HEK293 (cell line): ENCODE data around the gene B4GALT6.

ENCODE experiments used
- CTCF ChIA-PET: fragments of 350-600 bp; formaldehyde crosslinking; extraction: SDS; loops from one replicate; lab custom pipeline; 2021; ENCODE audit warnings: antibody characterized with exemption; lab: Yijun Ruan, JAX
- POLR2A ChIA-PET: fragments of 300-600 bp; formaldehyde crosslinking; extraction: SDS; loops from one replicate; lab custom pipeline; 2020; ENCODE audit warnings: antibody characterized with exemption, inconsistent platforms; lab: Yijun Ruan, JAX
- H3K27ac ChIP-seq: fragments of 200-500 bp; sonication (Bioruptor generic); 2 replicates; pipeline ENCODE4 v1.5.1; 2014; ENCODE audit warnings: low read depth, low read length, control low read depth, inconsistent platforms; ENCODE audit errors: extremely low read depth
- H3K36me3 ChIP-seq, 2 experiments: fragments of 200-500 bp in 1 of 2; sonication (Bioruptor generic) in 1 of 2; 1 replicate in 1 of 2; 2 replicates in 1 of 2; pipeline ENCODE4 v1.5.1; 2014 to 2017; ENCODE audit warnings: inconsistent platforms in 2 of 2, low read length in 2 of 2; ENCODE audit not compliant: control insufficient read depth in 2 of 2, insufficient read depth in 1 of 2
- H3K4me1 ChIP-seq: fragments of 200-500 bp; sonication (Bioruptor generic); 2 replicates; pipeline ENCODE4 v1.5.1; 2014; ENCODE audit warnings: mild to moderate bottlenecking, low read length, inconsistent platforms; ENCODE audit not compliant: control insufficient read depth, insufficient read depth
- H3K4me3 ChIP-seq: 2 replicates; pipeline ENCODE4 v1.5.1; 2011; ENCODE audit warnings: low read depth, mild to moderate bottlenecking, control low read depth, low read length, moderate library complexity
- H3K9me3 ChIP-seq: fragments of 200-500 bp; sonication (Bioruptor generic); 2 replicates; pipeline ENCODE4 v1.5.1; 2014; ENCODE audit warnings: low read depth, low read length, inconsistent platforms; ENCODE audit not compliant: control insufficient read depth, insufficient read depth
- AEBP2 ChIP-seq: fragments of 450-650 bp; formaldehyde crosslinking; IDR thresholded peaks from 2 replicates; pipeline ENCODE4 v1.5.1; 2016; ENCODE audit warnings: missing biosample characterization, missing genetic modification characterization, borderline replicate concordance
- GLI2 ChIP-seq: fragments of 450-650 bp; formaldehyde crosslinking; IDR thresholded peaks from 2 replicates; pipeline ENCODE4; 2017; ENCODE audit warnings: missing biosample characterization, missing genetic modification characterization, low read depth, borderline replicate concordance
- GLI4 ChIP-seq: fragments of 450-650 bp; formaldehyde crosslinking; IDR thresholded peaks from 2 replicates; pipeline ENCODE4 v1.5.1; 2016; ENCODE audit warnings: missing biosample characterization, missing genetic modification characterization
- IKZF3 ChIP-seq: fragments of 450-650 bp; IDR thresholded peaks from 2 replicates; pipeline ENCODE4 v1.5.0; 2018; ENCODE audit warnings: missing biosample characterization, mild to moderate bottlenecking, missing genetic modification characterization, moderate library complexity
- SALL2 ChIP-seq: fragments of 450-650 bp; formaldehyde crosslinking; IDR thresholded peaks from 2 replicates; pipeline ENCODE4 v1.5.0; 2017; ENCODE audit warnings: missing biosample characterization, mild to moderate bottlenecking, missing genetic modification characterization, borderline replicate concordance
- SCRT2 ChIP-seq: fragments of 450-650 bp; formaldehyde crosslinking; IDR thresholded peaks from 2 replicates; pipeline ENCODE4 v1.5.1; 2016; ENCODE audit warnings: missing biosample characterization, missing genetic modification characterization
- SETDB1 ChIP-seq: IDR thresholded peaks from one replicate; pipeline ENCODE4 v1.6.1; 2017; ENCODE audit warnings: mild to moderate bottlenecking, low read length, moderate library complexity, mixed read lengths; ENCODE audit not compliant: insufficient read length
- ZBTB48 ChIP-seq: fragments of 450-650 bp; formaldehyde crosslinking; IDR thresholded peaks from 2 replicates; pipeline ENCODE4 v1.5.1; 2016; ENCODE audit warnings: missing biosample characterization, missing genetic modification characterization
- ZNF133 ChIP-seq: fragments of 450-650 bp; formaldehyde crosslinking; IDR thresholded peaks from 2 replicates; pipeline ENCODE4 v1.5.1; 2016; ENCODE audit warnings: missing biosample characterization, missing genetic modification characterization
- ZNF19 ChIP-seq: fragments of 450-650 bp; formaldehyde crosslinking; IDR thresholded peaks from 2 replicates; pipeline ENCODE4; 2016; ENCODE audit warnings: missing biosample characterization, missing genetic modification characterization, low read depth
- ZNF280C ChIP-seq: fragments of 450-650 bp; formaldehyde crosslinking; IDR thresholded peaks from 2 replicates; pipeline ENCODE4 v1.5.1; 2016; ENCODE audit warnings: missing biosample characterization, missing genetic modification characterization
- ZNF335 ChIP-seq: fragments of 450-650 bp; formaldehyde crosslinking; conservative IDR thresholded peaks from 2 replicates; pipeline ENCODE4 v1.5.1; 2016; ENCODE audit warnings: missing biosample characterization, missing genetic modification characterization
- ZNF404 ChIP-seq: fragments of 450-650 bp; formaldehyde crosslinking; IDR thresholded peaks from 2 replicates; pipeline ENCODE4 v1.5.1; 2017; ENCODE audit warnings: missing biosample characterization, missing genetic modification characterization
- ZNF501 ChIP-seq: fragments of 450-650 bp; formaldehyde crosslinking; IDR thresholded peaks from 2 replicates; pipeline ENCODE4 v1.5.1; 2016; ENCODE audit warnings: missing biosample characterization, missing genetic modification characterization
- ZNF514 ChIP-seq: fragments of 450-650 bp; formaldehyde crosslinking; IDR thresholded peaks from 2 replicates; pipeline ENCODE4 v1.5.1; 2016; ENCODE audit warnings: missing biosample characterization, missing genetic modification characterization
- ZNF624 ChIP-seq: fragments of 450-650 bp; formaldehyde crosslinking; IDR thresholded peaks from 2 replicates; pipeline ENCODE4 v1.5.1; 2017; ENCODE audit warnings: missing biosample characterization, missing genetic modification characterization
- ZNF768 ChIP-seq: fragments of 450-650 bp; formaldehyde crosslinking; IDR thresholded peaks from 2 replicates; pipeline ENCODE4 v1.5.1; 2018; ENCODE audit warnings: missing biosample characterization, mild to moderate bottlenecking, missing genetic modification characterization

B4GALT6 gene

GRCh38 chr18:31701744-31702143 is 17.4 kb upstream of the B4GALT6 start (continued):
- no peak for TF ChIP-seq ZNF514 (tag by site-specific recombination)

- POLR2A ChIA-PET: no interaction called here
- CTCF ChIA-PET: no interaction called here
- no peaks in the 10 kb centered on the region for H3K9me3 ChIP-seq
- H3K4me1 ChIP-seq: no peaks in the 10 kb centered on the region
- H3K27ac ChIP-seq: no peak overlapping the region
- TF ChIP-seq ZNF501 (no peak), ZNF133 (tag by site-specific recombination) (no peak), AEBP2 (no peak), ZNF19 (tag by site-specific recombination) (no peak), SCRT2 (tag by site-specific recombination) (no peak)
- H3K36me3 ChIP-seq: no peaks in the 10 kb centered on the region
- no peak overlapping the region for H3K4me3 ChIP-seq
Observed at GRCh38 chr18:31700990-31701389, 16.6 kb upstream of the B4GALT6 start.

- Histone ChIP-seq H3K9me3 (no peaks in the 10 kb centered on the region), H3K4me3 (no peak overlapping the region), H3K4me1 (no peaks in the 10 kb centered on the region), H3K36me3 (no peaks in the 10 kb centered on the region), H3K27ac (no peak overlapping the region)
- CTCF ChIA-PET: interaction anchor here (0.6 to 0.8 kb wide), 2 partner anchors 13 to 86 kb away, joined by 3 read pairs; no protein-coding TSS in a partner anchor
- POLR2A ChIA-PET: no interaction called here
- TF ChIP-seq SALL2 (tag by site-specific recombination): no peak
- TF ChIP-seq SETDB1: peak; percentile 57
- no peak for TF ChIP-seq GLI2 (tag by site-specific recombination)
- TF ChIP-seq ZNF133 (tag by site-specific recombination): peak; percentile 97
Observed at GRCh38 chr18:31697351-31698298, 13.2 kb upstream of the B4GALT6 start.

GRCh38 chr18:31695989-31696388 is 11.6 kb upstream of the B4GALT6 start:
- CTCF ChIA-PET: interaction anchor here (0.7 to 1.0 kb wide), 2 partner anchors 23 to 26 kb away, joined by 3 read pairs; no protein-coding TSS in a partner anchor
- no peak overlapping the region for H3K27ac ChIP-seq
- POLR2A ChIA-PET: no interaction called here

GRCh38 chr18:31694297-31694696 is 9.9 kb upstream of the B4GALT6 start:
- no peaks in the 10 kb centered on the region for H3K9me3 ChIP-seq
- ChIA-PET CTCF (interaction anchor here (1.3 to 3.1 kb wide), 2 partner anchors 26 to 28 kb away, joined by 4 to 9 read pairs; no protein-coding TSS in a partner anchor), POLR2A (no interaction called here)
- TF ChIP-seq IKZF3 (no peak), ZNF404 (tag by site-specific recombination) (no peak), ZBTB48 (no peak), ZNF624 (tag by site-specific recombination) (no peak), ZNF280C (tag by site-specific recombination) (no peak), GLI4 (no peak)

More at GRCh38 chr18:31695989-31696388, 11.6 kb upstream of the B4GALT6 start:
- Histone ChIP-seq H3K4me1 (no peaks in the 10 kb centered on the region), H3K36me3 (no peaks in the 10 kb centered on the region), H3K9me3 (no peaks in the 10 kb centered on the region), H3K4me3 (no peak overlapping the region)
- TF ChIP-seq ZNF335 (tag by site-specific recombination) (0 out of 2 replicates have a peak, but pooled peaks have one; percentile 34), ZNF768 (no peak)

More at GRCh38 chr18:31694297-31694696, 9.9 kb upstream of the B4GALT6 start:
- no peak overlapping the region for H3K4me3 ChIP-seq
- no peak overlapping the region for H3K27ac ChIP-seq
- no peaks in the 10 kb centered on the region for H3K36me3 ChIP-seq
- no peaks in the 10 kb centered on the region for H3K4me1 ChIP-seq
